Epithelial cell of esophagus (primary cell): ENCODE measurements around the gene AKAP6.

Source experiments
- DNase-seq: peaks from one replicate; pipeline ENCODE4 v3.0.0; 2010; ENCODE audit warnings: low read depth
- H3K4me3 ChIP-seq: 2 replicates; pipeline ENCODE4 v1.5.1; 2011; ENCODE audit warnings: mild to moderate bottlenecking, low read length, control low read depth
- CTCF ChIP-seq: IDR thresholded peaks from 2 replicates; pipeline ENCODE4 v1.5.1; 2011; ENCODE audit warnings: low read depth, mild to moderate bottlenecking, low read length, control low read depth, inconsistent platforms; ENCODE audit not compliant: insufficient read depth; ENCODE audit errors: missing control alignments

The AKAP6 gene

GRCh38 chr14:32629236-32629635, 300.1 kb downstream of the AKAP6 start:
- TF ChIP-seq CTCF: no peak
- no peak for DNase-seq
- H3K4me3 ChIP-seq: no peak overlapping the region

GRCh38 chr14:32630701-32631100, 301.6 kb downstream of the AKAP6 start:
- DNase-seq: no peak
- no peak overlapping the region for H3K4me3 ChIP-seq
- TF ChIP-seq CTCF: no peak

- TF ChIP-seq CTCF: no peak
- no peak overlapping the region for H3K4me3 ChIP-seq
- DNase-seq: no peak
Measured at GRCh38 chr14:32633224-32633859, 304.2 kb downstream of the AKAP6 start.

- H3K4me3 ChIP-seq: no peak overlapping the region
- TF ChIP-seq CTCF: no peak
- no peak for DNase-seq
Measured at GRCh38 chr14:32633930-32634329, 304.8 kb downstream of the AKAP6 start.

GRCh38 chr14:32635061-32635719, 306.1 kb downstream of the AKAP6 start:
- TF ChIP-seq CTCF: no peak
- DNase-seq: peak; percentile 45
- no peak overlapping the region for H3K4me3 ChIP-seq

GRCh38 chr14:32637582-32637981, 308.5 kb downstream of the AKAP6 start:
- TF ChIP-seq CTCF: no peak
- H3K4me3 ChIP-seq: no peak overlapping the region
- DNase-seq: no peak

- H3K4me3 ChIP-seq: no peak overlapping the region
- DNase-seq: no peak
- TF ChIP-seq CTCF: no peak
Measured at GRCh38 chr14:32639208-32639607, 310.1 kb downstream of the AKAP6 start.
